Transverse colon (tissue), 4 donors: Measurements from ENCODE around the gene SIGLEC1.

Experiments
- CTCF ChIP-seq, 5 experiments: fragments of 200-600 bp in 3 of 5; fragments of 450-650 bp in 2 of 5; sonication (generic) in 3 of 5; IDR thresholded peaks; 1 replicate in 2 of 5; 2 replicates in 3 of 5; pipeline ENCODE4 v1.5.1; 2016 to 2017; ENCODE audit warnings: antibody characterized with exemption in 5 of 5, inconsistent platforms in 3 of 5, mild to moderate bottlenecking in 2 of 5, moderate library complexity in 1 of 5
- EP300 ChIP-seq: sonication (generic); formaldehyde crosslinking; IDR thresholded peaks from one replicate; pipeline ENCODE4 v1.6.1; 2017; ENCODE audit warnings: antibody characterized with exemption, low read depth
- POLR2A ChIP-seq: fragments of 450-650 bp; IDR thresholded peaks from one replicate; pipeline ENCODE4 v1.6.1; 2016; ENCODE audit warnings: antibody characterized with exemption, mild to moderate bottlenecking, moderate library complexity
- POLR2AphosphoS5 ChIP-seq, 3 donors: sonication (generic); formaldehyde crosslinking; IDR thresholded peaks; one replicate each; pipeline ENCODE4 v1.6.1; 2016; ENCODE audit warnings: antibody characterized with exemption in 3 of 3

GRCh38 chr20:3719046-3719445, 6.6 kb upstream of the SIGLEC1 start:
- TF ChIP-seq CTCF (IDR thresholded peaks at IDR 0.05) = no peak
- no peak for TF ChIP-seq POLR2A
- TF ChIP-seq POLR2AphosphoS5 (IDR thresholded peaks at IDR 0.05) = no peak
- no peak for TF ChIP-seq EP300
